ENCODE measurements around the gene NDUFB6. TPM values are rescaled to one million over a fixed set of nuclear protein-coding genes. Genes with fewer than 3 reads are reported as not detected.

Gene NDUFB6
- total RNA-seq, 1 experiment from 2014 or later, result 60.2 TPM

GRCh38 chr9:32518276-32518675 is 54.7 kb downstream of the NDUFB6 start:
- Histone ChIP-seq H3K79me2 (ENCODE audit: insufficient read depth, low read length) (no peaks in the 10 kb centered on the region), H3K9me3 (ENCODE audit: control insufficient read depth, low read depth, low read length) (peaks cover 16% of the 10 kb centered on the region)

More at GRCh38 chr9:32518276-32518675, 54.7 kb downstream of the NDUFB6 start:
- Histone ChIP-seq H2BK5ac (ENCODE audit: insufficient read length, low read length) (no peak overlapping the region), H2BK120ac (ENCODE audit: low read depth, low read length, poor library complexity, severe bottlenecking) (no peak overlapping the region), H2BK15ac (ENCODE audit: low read depth, low read length) (no peak overlapping the region), H3K9ac (ENCODE audit: extremely low read depth, insufficient read length, low read length) (no peak overlapping the region), H3T11ph (ENCODE audit: low read length) (no peak overlapping the region), H2AFZ (ENCODE audit: low read length) (no peak overlapping the region), H4K8ac (replicated peaks; ENCODE audit: insufficient read length, low read depth, low read length) (no peak overlapping the region), H4K91ac (ENCODE audit: insufficient read length, low read depth, low read length) (no peak overlapping the region), H3K27ac (ENCODE audit: insufficient read length, low read depth, low read length) (no peak overlapping the region), H2BK12ac (ENCODE audit: insufficient read length, low read depth, low read length) (no peak overlapping the region), H2AK5ac (ENCODE audit: insufficient read length, low read length) (no peak overlapping the region), H3K18ac (ENCODE audit: insufficient read length, low read depth, low read length) (no peak overlapping the region), H3K79me1 (ENCODE audit: insufficient read depth, low read depth, low read length, poor library complexity, severe bottlenecking) (no peaks in the 10 kb centered on the region), H3K23me2 (ENCODE audit: insufficient read length, low read depth, low read length, poor library complexity, severe bottlenecking) (no peaks in the 10 kb centered on the region), H3K4me2 (ENCODE audit: insufficient read depth, insufficient read length, low read length) (no peak overlapping the region), H3K27me3 (ENCODE audit: insufficient read depth, low read length) (no peaks in the 10 kb centered on the region), H4K5ac (ENCODE audit: insufficient read length, low read depth, low read length) (no peak overlapping the region), H3K56ac (ENCODE audit: insufficient read length, low read depth, low read length) (no peak overlapping the region), H4K20me1 (ENCODE audit: control insufficient read depth, insufficient read depth, insufficient read length) (no peaks in the 10 kb centered on the region), H3K4ac (ENCODE audit: low read depth, low read length) (no peak overlapping the region), H3K14ac (ENCODE audit: insufficient read depth, low read length) (no peak overlapping the region), H3K4me1 (ENCODE audit: insufficient read depth, low read length) (no peaks in the 10 kb centered on the region), H3K23ac (ENCODE audit: insufficient read length, low read depth, low read length) (no peak overlapping the region), H2BK20ac (ENCODE audit: low read depth, low read length, poor library complexity, severe bottlenecking) (no peak overlapping the region)
- Mint-ChIP-seq H3K27me3 (ENCODE audit: low read depth) (no peaks in the 10 kb centered on the region; the same call in 1 of the 2 replicates), H3K36me3 (ENCODE audit: insufficient read depth in 1 of 3, low read depth in 3 of 3) (peaks cover 27 to 63% (median 44%) of the 10 kb centered on the region in 3 experiments), H3K4me1 (no peaks in the 10 kb centered on the region), H3K9me3 (peaks cover 56 to 71% of the 10 kb centered on the region in 2 experiments), H3K27ac (no peak overlapping the region), H3K4me3 (no peak overlapping the region)
- TF ChIP-seq, protein P1, sequence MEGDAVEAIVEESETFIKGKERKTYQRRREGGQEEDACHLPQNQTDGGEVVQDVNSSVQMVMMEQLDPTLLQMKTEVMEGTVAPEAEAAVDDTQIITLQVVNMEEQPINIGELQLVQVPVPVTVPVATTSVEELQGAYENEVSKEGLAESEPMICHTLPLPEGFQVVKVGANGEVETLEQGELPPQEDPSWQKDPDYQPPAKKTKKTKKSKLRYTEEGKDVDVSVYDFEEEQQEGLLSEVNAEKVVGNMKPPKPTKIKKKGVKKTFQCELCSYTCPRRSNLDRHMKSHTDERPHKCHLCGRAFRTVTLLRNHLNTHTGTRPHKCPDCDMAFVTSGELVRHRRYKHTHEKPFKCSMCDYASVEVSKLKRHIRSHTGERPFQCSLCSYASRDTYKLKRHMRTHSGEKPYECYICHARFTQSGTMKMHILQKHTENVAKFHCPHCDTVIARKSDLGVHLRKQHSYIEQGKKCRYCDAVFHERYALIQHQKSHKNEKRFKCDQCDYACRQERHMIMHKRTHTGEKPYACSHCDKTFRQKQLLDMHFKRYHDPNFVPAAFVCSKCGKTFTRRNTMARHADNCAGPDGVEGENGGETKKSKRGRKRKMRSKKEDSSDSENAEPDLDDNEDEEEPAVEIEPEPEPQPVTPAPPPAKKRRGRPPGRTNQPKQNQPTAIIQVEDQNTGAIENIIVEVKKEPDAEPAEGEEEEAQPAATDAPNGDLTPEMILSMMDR (conservative IDR thresholded peaks at IDR 0.05), result no peak
- no CpG with 5 or more reads among the region's 1 CpG for WGBS (ENCODE audit: extremely low coverage, insufficient read length, low lambda C conversion rate)
- no peak for DNase-seq

All from H9 (cell line).